CD14-positive monocyte (primary cell): ENCODE results near the gene VILL. TPM values are rescaled to one million over a fixed set of nuclear protein-coding genes. Genes with fewer than 3 reads are reported as not detected.
A peak's percentile ranks its signal among the peaks of the same experiment; 100 is the strongest.

ENCODE experiments used
- DNase-seq, 3 donors: peaks; one replicate each; pipeline ENCODE4 v3.0.0-alpha.2; 2011 to 2022
- H2AFZ ChIP-seq: 2 replicates; pipeline ENCODE4 v1.6.0; 2012; ENCODE audit warnings: mild to moderate bottlenecking, low read depth, low read length, inconsistent platforms; ENCODE audit not compliant: insufficient read depth, poor library complexity, severe bottlenecking
- H3K27ac ChIP-seq, 2 donors: 1 replicate in 1 of 2; 2 replicates in 1 of 2; pipeline ENCODE4 v1.5.1; 2012 to 2013; ENCODE audit warnings: low read length in 2 of 2, control low read depth in 1 of 2, inconsistent platforms in 1 of 2, low read depth in 1 of 2, mild to moderate bottlenecking in 1 of 2
- H3K27me3 ChIP-seq, 2 donors: one replicate each; pipeline versions ENCODE4 v1.6.0 to v1.6.1; 2011 to 2013; ENCODE audit warnings: low read length in 2 of 2; ENCODE audit not compliant: control insufficient read depth in 2 of 2, insufficient read depth in 2 of 2
- H3K36me3 ChIP-seq, 2 donors: replicated peaks in 1 of 2; 1 replicate in 1 of 2; 2 replicates in 1 of 2; pipeline versions ENCODE4 v1.5.1 to v1.6.1; 2012 to 2013; ENCODE audit warnings: low read length in 2 of 2, control low read depth in 1 of 2, inconsistent platforms in 1 of 2, mild to moderate bottlenecking in 1 of 2; ENCODE audit not compliant: insufficient read depth in 2 of 2, control insufficient read depth in 1 of 2
- H3K4me1 ChIP-seq, 2 donors: 1 replicate in 1 of 2; 2 replicates in 1 of 2; pipeline versions ENCODE4 v1.5.1 to v1.6.1; 2012 to 2013; ENCODE audit warnings: low read length in 2 of 2, control low read depth in 1 of 2, inconsistent platforms in 1 of 2, mild to moderate bottlenecking in 1 of 2, moderate library complexity in 1 of 2; ENCODE audit not compliant: insufficient read depth in 2 of 2, control insufficient read depth in 1 of 2
- H3K4me2 ChIP-seq: replicated peaks from 2 replicates; pipeline ENCODE3; 2012; ENCODE audit warnings: low read length, moderate library complexity, mild to moderate bottlenecking; ENCODE audit not compliant: poor library complexity, severe bottlenecking; ENCODE audit errors: extremely low read depth
- H3K4me3 ChIP-seq, 3 experiments: fragments of 200-600 bp in 1 of 3; sonication (generic) in 1 of 3; replicated peaks in 1 of 3; 1 replicate in 2 of 3; 2 replicates in 1 of 3; pipeline ENCODE4 v1.5.1; 2011 to 2013; ENCODE audit warnings: low read length in 3 of 3, mild to moderate bottlenecking in 3 of 3, control low read depth in 2 of 3, low read depth in 2 of 3, inconsistent platforms in 1 of 3, moderate library complexity in 1 of 3
- H3K79me2 ChIP-seq: 2 replicates; pipeline ENCODE4 v1.6.0; 2012; ENCODE audit warnings: mild to moderate bottlenecking, control low read depth, inconsistent platforms, low read length, moderate library complexity; ENCODE audit not compliant: insufficient read depth
- H3K9ac ChIP-seq: 2 replicates; pipeline ENCODE4 v1.6.0; 2017; ENCODE audit warnings: low read length, mild to moderate bottlenecking; ENCODE audit not compliant: insufficient read depth, poor library complexity, severe bottlenecking
- H3K9me3 ChIP-seq, 2 donors: replicated peaks in 1 of 2; 1 replicate in 1 of 2; 2 replicates in 1 of 2; pipeline versions ENCODE4 v1.5.1 to v1.6.1; 2012 to 2013; ENCODE audit warnings: low read length in 2 of 2, control low read depth in 1 of 2; ENCODE audit not compliant: control insufficient read depth in 1 of 2, insufficient read depth in 1 of 2
- H4K20me1 ChIP-seq: 2 replicates; pipeline ENCODE4 v1.6.0; 2012; ENCODE audit warnings: mild to moderate bottlenecking, low read length, control low read depth, moderate library complexity; ENCODE audit not compliant: insufficient read depth
- H3K27ac Mint-ChIP-seq, 7 donors: one replicate each; pipeline ENCODE4 v1.8.0; 2020; ENCODE audit warnings: mild to moderate bottlenecking in 7 of 7, mixed read lengths in 7 of 7, moderate library complexity in 6 of 7, inconsistent platforms in 2 of 7
- H3K27me3 Mint-ChIP-seq, 3 donors: one replicate each; pipeline ENCODE4 v1.8.0; 2021 to 2022; ENCODE audit warnings: low read depth in 3 of 3, mild to moderate bottlenecking in 3 of 3, mixed read lengths in 3 of 3, moderate library complexity in 3 of 3, inconsistent platforms in 1 of 3
- H3K36me3 Mint-ChIP-seq, 2 donors: one replicate each; pipeline ENCODE4 v1.8.0; 2020; ENCODE audit warnings: mixed read lengths in 2 of 2, inconsistent platforms in 1 of 2, mild to moderate bottlenecking in 1 of 2
- H3K4me1 Mint-ChIP-seq: one replicate; pipeline ENCODE4 v1.8.0; 2020; ENCODE audit warnings: mild to moderate bottlenecking, mixed read lengths
- H3K4me3 Mint-ChIP-seq, 2 donors: one replicate each; pipeline ENCODE4 v1.8.0; 2020; ENCODE audit warnings: mild to moderate bottlenecking in 2 of 2, mixed read lengths in 2 of 2, moderate library complexity in 1 of 2
- H3K9me3 Mint-ChIP-seq, 7 donors: one replicate each; pipeline ENCODE4 v1.8.0; 2020 to 2022; ENCODE audit warnings: mixed read lengths in 7 of 7, mild to moderate bottlenecking in 6 of 7, moderate library complexity in 6 of 7, inconsistent platforms in 2 of 7
- CTCF ChIP-seq: fragments of 200-600 bp; IDR thresholded peaks from one replicate; pipeline ENCODE4 v1.8.0; 2022; ENCODE audit warnings: antibody characterized with exemption, mild to moderate bottlenecking
- WGBS: methylation state at CpG from one replicate; pipeline ENCODE4 v1.1.5; 2013; ENCODE audit warnings: missing lambda C conversion rate; ENCODE audit not compliant: insufficient coverage; 5-methylcytosine and 5-hydroxymethylcytosine counted together
- intact Hi-C, 2 donors: fragments of 100-400 bp; cut with micrococcal nuclease; formaldehyde crosslinking; loops; one replicate each; pipeline versions ENCODE4 v1.15.0 to v1.15.1; 2023
- polyA plus RNA-seq, 3 donors: library from polyadenylated mRNA; depleted of rRNA in 1 of 3; unstranded in 2 of 3; stranded (reverse) in 1 of 3; fragments of 300-500 nt in 2 of 3; fragments of >200 nt in 1 of 3; fragmentation: Illumina TruSeq in 2 of 3; gene quantifications; 1 replicate in 2 of 3; 2 replicates in 1 of 3; pipeline ENCODE4 v1.2.3, GENCODE V29; 2012 to 2021

The VILL gene
- polyA plus RNA-seq, 3 donors = 4.4 to 29.1 (median 7.4) TPM

DNA sequence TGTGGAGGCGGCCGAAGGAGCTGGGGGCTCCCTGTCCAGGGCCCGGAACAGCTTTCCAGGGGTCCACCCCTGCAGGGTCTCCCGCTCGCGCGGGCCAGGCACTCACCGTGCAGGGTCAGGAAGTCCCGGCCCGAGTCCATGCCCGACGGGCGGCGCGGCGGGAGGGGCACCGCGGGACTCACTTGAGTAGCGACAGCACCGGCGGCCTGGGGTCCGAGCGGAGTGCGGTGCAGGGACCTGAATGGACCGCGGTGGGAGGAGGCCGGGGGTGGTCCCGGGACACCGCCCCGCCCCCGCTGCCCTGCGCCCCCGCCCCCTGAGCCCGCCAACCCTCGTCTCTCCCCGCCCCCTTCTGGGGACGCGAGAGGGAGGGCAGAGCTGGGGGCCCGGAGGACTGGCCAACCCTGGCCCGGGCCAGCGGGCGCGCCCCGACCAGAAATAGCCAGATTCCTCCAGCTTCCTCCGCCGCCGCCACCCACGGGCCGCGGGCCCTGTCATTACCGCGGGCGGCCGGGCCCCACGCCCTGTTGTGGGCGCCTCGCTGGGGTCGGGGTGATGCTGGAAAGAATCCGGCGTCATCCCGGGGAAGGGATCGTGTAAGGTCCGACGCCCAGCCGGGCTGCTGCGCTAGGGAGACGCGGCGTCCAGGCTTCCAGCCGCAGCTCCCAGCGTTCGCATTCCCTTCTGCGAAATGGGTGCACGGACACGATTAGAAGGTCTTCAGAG lies 39.0 kb downstream of the VILL start, which contains the start of gene PLCD1:
TSS of gene PLCD1 (minus strand) at position 243 of the 726 bp plus-strand sequence. CDS start at position 140, 103 bp downstream.
- intact Hi-C loops = no loop called here
- peak in 2 of 3 donors; percentile 39 to 57 for DNase-seq
- Histone ChIP-seq H3K4me3 (peak within 1 kb of the TSS; percentile 13 to 65 (median 17)), H3K27me3 (peaks cover 16 to 55% of the 10 kb centered on the region in 2 donors), H3K36me3 (no peaks in the 10 kb centered on the region), H4K20me1 (no peaks in the 10 kb centered on the region), H3K4me1 (peaks cover 33 to 36% of the 10 kb centered on the region in 2 donors), H3K79me2 (no peaks in the 10 kb centered on the region), H3K9ac (peak within 1 kb of the TSS; percentile 28), H3K9me3 (no peaks in the 10 kb centered on the region), H3K4me2 (peak within 1 kb of the TSS; percentile 74), H2AFZ (peak within 1 kb of the TSS; percentile 78), H3K27ac (no peak within 1 kb of the TSS)
- peaks cover 28% of the 10 kb centered on the region for H3K4me1 Mint-ChIP-seq
- peak within 1 kb of the TSS in 3 of 7 donors; percentile 54 to 78 (median 72) for H3K27ac Mint-ChIP-seq
- peaks cover 9 to 20% of the 10 kb centered on the region in 2 donors for H3K36me3 Mint-ChIP-seq
- H3K27me3 Mint-ChIP-seq = peaks cover 46 to 58% (median 55%) of the 10 kb centered on the region in 3 donors
- no peak for TF ChIP-seq CTCF
- 3% methylated on average over 62 of the region's 75 CpGs for WGBS
- H3K4me3 Mint-ChIP-seq = peak within 1 kb of the TSS; percentile 54 to 80
- peaks cover 0 to 9% (median 0%) of the 10 kb centered on the region in 7 donors for H3K9me3 Mint-ChIP-seq

- Histone ChIP-seq H3K27me3 (peaks cover 16 to 55% of the 10 kb centered on the region in 2 donors), H3K4me1 (peaks cover 30 to 32% of the 10 kb centered on the region in 2 donors), H3K9ac (peak overlapping the region; percentile 28), H3K79me2 (no peaks in the 10 kb centered on the region), H3K27ac (no peak overlapping the region), H4K20me1 (no peaks in the 10 kb centered on the region), H2AFZ (peak overlapping the region; percentile 78), H3K9me3 (no peaks in the 10 kb centered on the region), H3K36me3 (no peaks in the 10 kb centered on the region), H3K4me3 (peak overlapping the region in 2 of 3 experiments; percentile 2 to 65), H3K4me2 (peak overlapping the region; percentile 74)
- no peak for TF ChIP-seq CTCF
- H3K4me3 Mint-ChIP-seq = peak overlapping the region; percentile 41 to 80
- no peak for DNase-seq
- H3K36me3 Mint-ChIP-seq = peaks cover 9 to 20% of the 10 kb centered on the region in 2 donors
- intact Hi-C loops = no loop called here
- H3K27ac Mint-ChIP-seq = peak overlapping the region in 4 of 7 donors; percentile 54 to 78 (median 66)
- peaks cover 46 to 57% (median 55%) of the 10 kb centered on the region in 3 donors for H3K27me3 Mint-ChIP-seq
- H3K4me1 Mint-ChIP-seq = peaks cover 26% of the 10 kb centered on the region
- H3K9me3 Mint-ChIP-seq = peaks cover 0 to 9% (median 0%) of the 10 kb centered on the region in 7 donors
- 59% methylated on average over 2 of the region's 8 CpGs for WGBS
Measured at GRCh38 chr3:38030126-38031021, 39.8 kb downstream of the VILL start.
